ENCODE measurements around the gene HLA-DQB1. TPM values are rescaled to one million over a fixed set of nuclear protein-coding genes. Genes with fewer than 3 reads are reported as not detected.

HLA-DQB1 gene
- not detected in 5 replicates for total RNA-seq (2022; extraction: Qiagen RNA extraction)

DNA sequence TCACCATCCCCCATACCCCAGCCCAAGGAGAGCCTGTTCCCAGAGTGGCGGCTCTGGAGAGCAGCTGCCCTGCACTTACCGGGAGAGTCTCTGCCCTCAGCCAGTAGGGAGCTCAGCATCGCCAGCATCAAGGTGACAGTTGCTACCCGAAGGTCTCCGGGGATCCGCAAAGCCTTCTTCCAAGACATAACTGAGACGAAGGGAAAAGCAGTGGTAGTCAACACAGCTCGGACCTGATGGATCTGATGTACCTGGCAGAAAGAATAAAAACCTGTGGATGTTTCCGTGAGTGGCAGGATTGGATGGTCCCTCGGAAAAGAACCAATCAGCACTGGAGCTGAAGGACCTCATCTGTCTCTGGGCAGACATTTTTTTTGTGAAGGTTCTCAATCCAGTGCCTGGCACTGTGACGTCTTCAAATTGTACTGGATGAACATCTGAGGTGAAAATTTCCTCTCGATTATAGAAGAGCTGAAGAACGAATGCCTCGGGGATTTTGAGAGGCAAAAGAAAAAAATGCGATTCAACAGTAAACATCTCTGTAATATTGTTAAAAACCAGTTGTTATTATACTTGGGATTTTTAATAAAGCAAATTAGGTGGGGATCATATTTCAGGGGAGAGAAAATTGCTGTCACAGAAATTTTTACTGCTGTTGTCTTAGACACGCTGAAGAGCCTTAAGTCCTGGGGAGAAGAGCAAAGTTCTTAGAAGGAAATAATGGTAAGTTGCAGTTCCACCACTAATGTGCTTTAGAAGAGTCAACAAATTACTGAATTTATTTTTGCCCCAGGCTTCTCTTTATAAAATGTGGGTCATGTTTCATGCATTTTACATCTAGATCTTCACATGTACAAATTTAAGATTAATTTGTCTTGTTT lies at the start of gene HLA-DQB1:
Gene HLA-DQB1 (minus strand): TSS at position 238 of the 881 bp plus-strand sequence. CDS start 50 bp downstream, at position 188.

DNA sequence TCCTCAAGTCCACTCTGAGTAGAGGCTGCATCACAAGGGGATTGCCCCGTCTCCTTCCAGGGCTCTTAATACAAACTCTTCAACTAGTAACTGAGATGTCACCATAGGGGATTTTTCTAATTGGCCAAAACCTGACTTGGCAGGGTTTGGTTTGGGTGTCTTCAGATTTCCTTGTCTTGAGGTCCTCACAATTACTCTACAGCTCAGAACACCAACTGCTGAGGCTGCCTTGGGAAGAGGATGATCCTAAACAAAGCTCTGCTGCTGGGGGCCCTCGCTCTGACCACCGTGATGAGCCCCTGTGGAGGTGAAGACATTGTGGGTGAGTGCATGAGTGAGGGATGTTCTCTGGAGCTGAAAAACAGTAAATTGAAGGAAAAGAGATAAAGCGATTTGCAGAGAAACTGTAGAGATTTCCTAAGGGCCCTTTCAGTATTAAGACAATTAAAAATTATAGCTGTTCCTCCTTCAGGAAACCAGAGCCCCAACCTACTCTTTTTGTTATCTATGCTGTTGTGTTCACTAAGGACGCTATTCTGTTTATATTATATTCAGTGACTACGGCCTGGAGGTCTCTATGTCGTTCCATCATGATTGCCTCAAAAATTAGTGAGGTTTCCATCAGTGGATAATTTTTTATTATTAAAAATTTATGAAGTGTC lies 29.1 kb downstream of the HLA-DQB1 start, which contains the start of gene HLA-DQA1:
Gene HLA-DQA1 (plus strand): TSS at position 188 of the 662 bp plus-strand sequence. CDS start 53 bp downstream, at position 241.

Other genes with a start within 250 kb of the HLA-DQB1 start
- not detected in 5 replicates for gene HLA-DRA, start 226.8 kb downstream of the HLA-DQB1 start, total RNA-seq (2022; extraction: Qiagen RNA extraction)
- gene HLA-DRB5, start 136.4 kb downstream of the HLA-DQB1 start, total RNA-seq (2022; extraction: Qiagen RNA extraction), result not detected in 5 replicates
- 0.11 TPM in 1 of 5 replicates, not detected in the others for gene HLA-DRB1, start 76.8 kb downstream of the HLA-DQB1 start, total RNA-seq (2022; extraction: Qiagen RNA extraction)
- not detected in 5 replicates for gene HLA-DQA1, start 29.3 kb downstream of the HLA-DQB1 start, total RNA-seq (2022; extraction: Qiagen RNA extraction)
- gene HLA-DQA2, start 74.7 kb upstream of the HLA-DQB1 start, total RNA-seq (2022; extraction: Qiagen RNA extraction), result not detected in 5 replicates
- not detected in 5 replicates for gene HLA-DQB2, start 96.9 kb upstream of the HLA-DQB1 start, total RNA-seq (2022; extraction: Qiagen RNA extraction)
- gene HLA-DOB, start 150.3 kb upstream of the HLA-DQB1 start, total RNA-seq (2022; extraction: Qiagen RNA extraction), result 0.11 to 0.20 TPM in 2 of 5 replicates, not detected in the others
- gene TAP2, start 172.1 kb upstream of the HLA-DQB1 start, total RNA-seq (2022; extraction: Qiagen RNA extraction), result 13.3 to 25.1 TPM (median 16.8 TPM) in 5 replicates
- gene PSMB8, start 177.4 kb upstream of the HLA-DQB1 start, total RNA-seq (2022; extraction: Qiagen RNA extraction), result 17.9 to 21.8 TPM (median 20.1 TPM) in 5 replicates
- gene TAP1, start 187.0 kb upstream of the HLA-DQB1 start, total RNA-seq (2022; extraction: Qiagen RNA extraction), result 33.5 to 40.6 TPM (median 35.1 TPM) in 5 replicates
- gene PSMB9, start 187.5 kb upstream of the HLA-DQB1 start, total RNA-seq (2022; extraction: Qiagen RNA extraction), result 15.9 to 24.5 TPM (median 18.6 TPM) in 5 replicates